Endodermal cell (in vitro differentiated cells): ENCODE results near the gene WDR47. TPM values are rescaled to one million over a fixed set of nuclear protein-coding genes. Genes with fewer than 3 reads are reported as not detected.
"Not testable (repeated sequence)": the region's sequence is repeated elsewhere in the genome, so short reads cannot be mapped to it uniquely, and the experiment has no call there.

Source experiments
- DNase-seq: peaks from one replicate; pipeline ENCODE4 v3.0.0-alpha.2; 2017
- H3K27ac ChIP-seq: 2 replicates; pipeline ENCODE4 v1.5.1; 2013; ENCODE audit warnings: mild to moderate bottlenecking, low read depth, low read length, moderate library complexity
- H3K27me3 ChIP-seq: 2 replicates; pipeline ENCODE4 v1.6.1; 2013; ENCODE audit warnings: mild to moderate bottlenecking, low read length, moderate library complexity; ENCODE audit not compliant: insufficient read depth, control insufficient read depth, poor library complexity, severe bottlenecking
- H3K36me3 ChIP-seq: 2 replicates; pipeline ENCODE4 v1.7.0; 2013; ENCODE audit warnings: mild to moderate bottlenecking, low read length, moderate library complexity; ENCODE audit not compliant: control insufficient read depth, insufficient read depth
- H3K4me1 ChIP-seq: one replicate; pipeline ENCODE4 v1.7.0; 2013; ENCODE audit warnings: low read length; ENCODE audit not compliant: control insufficient read depth, insufficient read depth
- H3K4me3 ChIP-seq: 2 replicates; pipeline ENCODE4 v1.5.1; 2013; ENCODE audit warnings: mild to moderate bottlenecking, low read length, moderate library complexity
- H3K9ac ChIP-seq: 2 replicates; pipeline ENCODE4 v1.6.1; 2013; ENCODE audit warnings: mild to moderate bottlenecking, low read length, moderate library complexity; ENCODE audit not compliant: poor library complexity, severe bottlenecking; ENCODE audit errors: extremely low read depth
- H3K9me3 ChIP-seq: 2 replicates; pipeline ENCODE4 v1.6.1; 2013; ENCODE audit warnings: mild to moderate bottlenecking, low read length, moderate library complexity; ENCODE audit not compliant: control insufficient read depth
- H3K27ac Mint-ChIP-seq: 2 replicates; pipeline ENCODE4 v1.8.0; 2020; ENCODE audit warnings: mixed read lengths
- H3K27me3 Mint-ChIP-seq: 2 replicates; pipeline ENCODE4 v1.8.0; 2021; ENCODE audit warnings: mild to moderate bottlenecking, mixed read lengths; ENCODE audit not compliant: insufficient read depth
- H3K36me3 Mint-ChIP-seq: 2 replicates; pipeline ENCODE4 v1.8.0; 2020; ENCODE audit warnings: low read depth, mixed read lengths
- H3K4me1 Mint-ChIP-seq: 2 replicates; pipeline ENCODE4 v1.8.0; 2020; ENCODE audit warnings: mixed read lengths
- H3K4me3 Mint-ChIP-seq: 2 replicates; pipeline ENCODE4 v1.8.0; 2020; ENCODE audit warnings: mild to moderate bottlenecking, moderate library complexity, mixed read lengths
- H3K9me3 Mint-ChIP-seq: 2 replicates; pipeline ENCODE4 v1.8.0; 2020; ENCODE audit warnings: mild to moderate bottlenecking, mixed read lengths
- CTCF ChIP-seq: fragments of 200-600 bp; sonication (generic); conservative IDR thresholded peaks from 2 replicates; pipeline ENCODE4 v1.5.0; 2021; ENCODE audit warnings: antibody characterized with exemption, mild to moderate bottlenecking
- WGBS, 2 experiments: methylation state at CpG; one replicate each; pipeline versions ENCODE4 v1.1.5 to v1.1.7; 2013; ENCODE audit warnings: missing lambda C conversion rate in 2 of 2, mixed read lengths in 1 of 2; ENCODE audit not compliant: insufficient coverage in 1 of 2, insufficient read length in 1 of 2; 5-methylcytosine and 5-hydroxymethylcytosine counted together
- total RNA-seq, 2 donors: library from RNA; stranded (reverse); fragmentation: NEBNext Ultra II Directional in 1 of 2; extraction: Animal tissue kit (Norgen Biotek cat#: 25700) in 1 of 2; gene quantifications; 2 replicates in 1 of 2; 3 replicates in 1 of 2; pipeline ENCODE4 v1.2.1, GENCODE V29; 2021

WDR47 gene
- total RNA-seq, 2 donors from 2014 or later, result 7.5 to 9.2 TPM

GRCh38 chr1:109056064-109056463 is 14.2 kb upstream of the WDR47 start:
- Histone ChIP-seq H3K36me3 (no peaks in the 10 kb centered on the region), H3K4me1 (no peaks in the 10 kb centered on the region), H3K27ac (no peak overlapping the region), H3K4me3 (no peak overlapping the region), H3K9ac (no peak overlapping the region), H3K27me3 (no peaks in the 10 kb centered on the region), H3K9me3 (no peaks in the 10 kb centered on the region)
- Mint-ChIP-seq H3K4me1 (no peaks in the 10 kb centered on the region), H3K27me3 (no peaks in the 10 kb centered on the region), H3K4me3 (no peak overlapping the region), H3K9me3 (peaks cover 11% of the 10 kb centered on the region), H3K36me3 (no peaks in the 10 kb centered on the region), H3K27ac (no peak overlapping the region)
- DNase-seq, result no peak
- no peak for TF ChIP-seq CTCF
- WGBS, 2 experiments, result 94 to 95% methylated on average over 3 of the region's 3 CpGs

GRCh38 chr1:109052145-109052544 is 10.2 kb upstream of the WDR47 start:
- H3K9ac ChIP-seq, H3K4me3 ChIP-seq, H3K27ac ChIP-seq, H3K27me3 Mint-ChIP-seq, DNase-seq, H3K4me3 Mint-ChIP-seq, H3K27me3 ChIP-seq, H3K9me3 ChIP-seq, H3K4me1 ChIP-seq, H3K27ac Mint-ChIP-seq, H3K4me1 Mint-ChIP-seq, H3K36me3 Mint-ChIP-seq, H3K36me3 ChIP-seq: not testable (repeated sequence)
- 96 to 100% methylated on average over 2 to 3 of the region's 3 CpGs for WGBS, 2 experiments
- H3K9me3 Mint-ChIP-seq, result peaks cover 11% of the 10 kb centered on the region

GRCh38 chr1:109050228-109050995 is 8.5 kb upstream of the WDR47 start:
- peaks cover 11% of the 10 kb centered on the region for H3K9me3 Mint-ChIP-seq
- peaks cover 2% of the 10 kb centered on the region for H3K27me3 Mint-ChIP-seq
- H3K27ac Mint-ChIP-seq, result no peak overlapping the region
- Histone ChIP-seq H3K4me3 (no peak overlapping the region), H3K27ac (no peak overlapping the region), H3K9me3 (no peaks in the 10 kb centered on the region), H3K27me3 (no peaks in the 10 kb centered on the region), H3K9ac (no peak overlapping the region), H3K4me1 (no peaks in the 10 kb centered on the region), H3K36me3 (no peaks in the 10 kb centered on the region)
- no peaks in the 10 kb centered on the region for H3K36me3 Mint-ChIP-seq
- no peak overlapping the region for H3K4me3 Mint-ChIP-seq
- no peak for DNase-seq
- WGBS, 2 experiments, result 83 to 95% methylated on average over 5 to 7 of the region's 7 CpGs
- no peak for TF ChIP-seq CTCF
- no peaks in the 10 kb centered on the region for H3K4me1 Mint-ChIP-seq
